Measurements from ENCODE around the gene USP7.
"Not testable (repeated sequence)": the region's sequence is repeated elsewhere in the genome, so short reads cannot be mapped to it uniquely, and the experiment has no call there.

USP7 gene

GRCh38 chr16:8989099-8989878, 25.6 kb upstream of the USP7 start:
- Mint-ChIP-seq H3K4me1 (no peaks in the 10 kb centered on the region), H3K4me3 (no peak overlapping the region), H3K9me3 (no peaks in the 10 kb centered on the region), H3K36me3 (no peaks in the 10 kb centered on the region), H3K27ac (no peak overlapping the region), H3K27me3 (no peaks in the 10 kb centered on the region)

DNA sequence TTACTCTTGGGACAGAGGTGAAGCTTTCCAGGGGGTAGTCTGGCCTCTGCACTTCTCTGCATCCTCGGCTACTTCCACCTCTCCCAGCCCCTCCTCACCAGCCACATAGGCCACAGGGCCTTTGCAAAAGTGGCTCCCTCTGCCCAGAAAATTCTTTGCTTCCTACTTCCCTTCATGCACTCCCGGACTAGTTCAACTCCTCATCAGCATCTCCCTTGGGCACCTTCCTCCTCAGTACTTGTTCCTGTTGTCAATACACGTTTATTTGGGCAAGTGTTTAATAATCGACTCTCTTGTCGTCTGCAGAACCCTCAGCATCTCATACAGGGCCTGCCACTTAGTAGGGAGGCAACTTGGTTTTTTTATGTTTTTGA, 23.1 kb upstream of the USP7 start:
- Mint-ChIP-seq H3K4me1 (no peaks in the 10 kb centered on the region), H3K27me3 (no peaks in the 10 kb centered on the region), H3K9me3 (no peaks in the 10 kb centered on the region), H3K4me3 (no peak overlapping the region), H3K36me3 (no peaks in the 10 kb centered on the region), H3K27ac (no peak overlapping the region)

GRCh38 chr16:8986111-8986510, 22.4 kb upstream of the USP7 start:
- H3K27ac Mint-ChIP-seq: no peak overlapping the region
- no peaks in the 10 kb centered on the region for H3K27me3 Mint-ChIP-seq
- H3K4me1 Mint-ChIP-seq: no peaks in the 10 kb centered on the region
- H3K9me3 Mint-ChIP-seq: no peaks in the 10 kb centered on the region
- H3K36me3 Mint-ChIP-seq: no peaks in the 10 kb centered on the region
- H3K4me3 Mint-ChIP-seq: no peak overlapping the region

GRCh38 chr16:8982816-8983215, 19.1 kb upstream of the USP7 start:
- Mint-ChIP-seq H3K27me3 (no peaks in the 10 kb centered on the region), H3K4me1 (no peaks in the 10 kb centered on the region), H3K36me3 (no peaks in the 10 kb centered on the region), H3K4me3 (no peak overlapping the region), H3K9me3 (no peaks in the 10 kb centered on the region), H3K27ac (no peak overlapping the region)

- not testable (repeated sequence) for H3K4me3 Mint-ChIP-seq, H3K36me3 Mint-ChIP-seq, H3K4me1 Mint-ChIP-seq, H3K27me3 Mint-ChIP-seq, H3K9me3 Mint-ChIP-seq, H3K27ac Mint-ChIP-seq
Measured at GRCh38 chr16:8981901-8982300, 18.2 kb upstream of the USP7 start.

DNA sequence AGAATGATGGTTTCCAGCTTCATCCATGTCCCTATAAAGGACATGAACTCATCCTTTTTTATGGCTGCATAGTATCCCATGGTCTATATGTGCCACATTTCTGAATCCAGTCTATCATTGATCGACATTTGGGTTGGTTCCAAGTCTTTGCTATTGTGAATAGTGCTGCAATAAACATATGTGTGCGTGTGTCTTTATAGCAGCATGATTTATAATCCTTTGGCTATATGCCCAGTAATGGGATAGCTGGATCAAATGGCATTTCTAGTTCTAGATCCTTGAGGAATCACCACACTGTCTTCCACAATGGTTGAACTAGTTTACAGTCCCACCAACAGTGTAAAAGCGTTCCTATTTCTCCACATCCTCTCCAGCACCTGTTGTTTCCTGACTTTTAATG, 12.5 kb upstream of the USP7 start:
- not testable (repeated sequence) for H3K9me3 Mint-ChIP-seq, H3K4me3 Mint-ChIP-seq, H3K27me3 Mint-ChIP-seq, H3K4me1 Mint-ChIP-seq, H3K27ac Mint-ChIP-seq, H3K36me3 Mint-ChIP-seq

DNA sequence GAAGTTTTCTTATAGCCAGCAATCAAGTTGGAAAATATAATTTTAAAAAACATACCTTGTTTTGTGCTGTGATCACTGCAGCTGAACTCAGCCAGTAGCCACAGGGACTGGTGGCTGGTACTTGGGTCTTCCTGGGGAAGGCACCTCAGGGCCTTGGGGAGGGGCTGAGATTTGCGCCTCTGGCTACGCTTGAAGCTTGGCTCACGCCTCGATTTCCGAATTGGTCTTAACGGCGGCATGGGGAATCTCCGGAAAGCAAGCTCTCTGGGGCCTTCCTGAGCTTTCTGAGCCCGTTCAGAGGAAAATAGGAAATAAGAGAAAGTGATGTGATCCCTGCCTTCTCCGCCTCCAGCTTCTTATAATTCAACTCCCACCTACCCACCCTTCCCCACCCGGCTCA, 11.3 kb upstream of the USP7 start:
- Mint-ChIP-seq H3K4me3 (no peak overlapping the region), H3K27ac (no peak overlapping the region), H3K4me1 (no peaks in the 10 kb centered on the region), H3K27me3 (no peaks in the 10 kb centered on the region), H3K36me3 (no peaks in the 10 kb centered on the region), H3K9me3 (no peaks in the 10 kb centered on the region)

DNA sequence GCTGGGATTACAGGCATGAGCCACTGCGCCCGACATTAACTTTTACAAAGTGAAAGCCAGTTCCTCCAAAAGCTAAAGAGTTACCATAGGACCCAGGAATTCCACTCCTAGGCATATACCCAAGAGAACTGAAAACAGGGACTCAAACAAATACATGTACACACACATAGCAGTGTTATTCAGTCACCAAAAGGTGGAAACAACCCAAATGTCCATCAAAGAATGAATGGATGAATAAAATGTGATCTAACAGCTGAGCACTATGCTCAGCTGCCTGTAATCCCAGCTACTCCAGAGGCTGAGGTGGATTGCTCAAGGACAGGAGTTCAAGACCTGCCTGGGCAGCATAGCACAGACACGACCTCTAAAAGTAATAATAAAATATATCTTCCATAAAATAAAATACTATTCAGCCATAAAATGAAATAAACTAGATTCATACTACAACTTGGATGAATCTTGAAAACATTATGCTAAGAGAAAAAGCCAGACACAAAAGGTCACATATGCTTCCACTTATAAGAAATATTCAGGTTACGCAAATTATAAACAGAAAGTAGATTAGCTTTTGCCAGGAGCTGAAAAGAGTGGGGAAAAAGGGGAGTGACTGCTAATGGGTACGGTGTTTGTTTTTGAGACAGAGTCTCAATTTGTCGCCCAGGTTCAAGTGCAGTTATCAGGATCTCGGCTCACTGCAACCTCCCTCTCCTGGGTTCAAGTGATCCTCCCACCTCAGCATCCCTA, 9.3 kb upstream of the USP7 start:
- H3K36me3 Mint-ChIP-seq: no peaks in the 10 kb centered on the region
- no peak overlapping the region for H3K4me3 Mint-ChIP-seq
- no peaks in the 10 kb centered on the region for H3K4me1 Mint-ChIP-seq
- H3K9me3 Mint-ChIP-seq: no peaks in the 10 kb centered on the region
- H3K27me3 Mint-ChIP-seq: no peaks in the 10 kb centered on the region
- no peak overlapping the region for H3K27ac Mint-ChIP-seq

DNA sequence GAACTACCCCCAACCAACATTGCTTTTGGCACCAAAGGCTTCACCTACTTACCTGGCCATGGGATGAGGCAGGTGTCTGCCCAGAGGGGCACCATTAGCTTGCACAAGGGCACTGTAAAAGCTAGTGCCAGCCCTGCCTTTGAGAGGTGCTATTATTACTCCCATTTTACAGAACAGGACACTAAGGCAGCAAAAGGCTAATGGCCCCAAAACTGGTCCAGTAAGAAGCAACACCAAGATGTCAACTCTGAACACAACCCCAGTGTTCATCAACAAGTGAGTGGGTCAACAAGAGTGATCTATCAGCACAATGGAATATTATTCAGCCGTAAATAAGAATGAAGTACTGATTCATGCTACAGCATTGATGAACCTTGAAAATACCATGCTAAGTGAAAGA, 7.7 kb upstream of the USP7 start:
- H3K4me3 Mint-ChIP-seq: no peak overlapping the region
- H3K36me3 Mint-ChIP-seq: no peaks in the 10 kb centered on the region
- H3K4me1 Mint-ChIP-seq: no peaks in the 10 kb centered on the region
- H3K27ac Mint-ChIP-seq: no peak overlapping the region
- H3K27me3 Mint-ChIP-seq: no peaks in the 10 kb centered on the region
- H3K9me3 Mint-ChIP-seq: no peaks in the 10 kb centered on the region

- not testable (repeated sequence) for H3K36me3 Mint-ChIP-seq, H3K4me3 Mint-ChIP-seq, H3K27ac Mint-ChIP-seq, H3K9me3 Mint-ChIP-seq, H3K4me1 Mint-ChIP-seq, H3K27me3 Mint-ChIP-seq
Measured at GRCh38 chr16:8969202-8969897, 5.6 kb upstream of the USP7 start.

- not testable (repeated sequence) for H3K9me3 Mint-ChIP-seq, H3K36me3 Mint-ChIP-seq, H3K4me1 Mint-ChIP-seq, H3K27me3 Mint-ChIP-seq, H3K4me3 Mint-ChIP-seq, H3K27ac Mint-ChIP-seq
Measured at GRCh38 chr16:8968054-8968453, 4.3 kb upstream of the USP7 start.

DNA sequence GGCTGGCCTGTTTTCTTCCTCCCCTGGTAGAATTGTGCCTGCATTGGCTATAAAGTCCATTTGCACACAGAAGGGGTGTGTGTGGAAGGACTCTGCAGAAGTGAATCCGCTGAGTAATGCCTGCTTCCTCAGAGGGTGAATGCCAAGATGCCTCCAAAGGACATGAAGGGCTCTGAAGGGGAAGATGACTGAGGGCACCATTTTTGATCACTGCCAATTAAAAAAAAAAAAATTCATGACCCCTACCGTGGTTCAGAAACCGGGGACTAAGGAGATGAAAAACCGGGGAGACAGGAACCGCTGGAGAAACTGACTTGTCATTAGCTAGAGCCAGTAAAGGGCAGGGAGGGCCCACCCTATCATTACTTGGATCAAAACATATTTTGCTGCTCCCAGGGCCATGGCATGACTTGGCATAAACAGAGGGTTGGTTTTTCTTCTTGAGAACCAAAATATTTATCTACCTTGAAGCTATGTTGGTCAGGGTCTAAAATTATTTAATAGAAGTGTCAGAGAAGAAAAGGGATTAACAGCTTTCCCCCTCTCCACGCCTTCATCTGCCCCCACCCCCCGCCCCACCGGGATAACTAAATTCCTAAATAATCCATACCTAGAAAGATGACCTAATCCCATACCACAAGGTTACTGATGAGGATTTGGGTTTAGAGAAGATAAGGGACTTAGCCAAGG, 3.6 kb upstream of the USP7 start:
- Mint-ChIP-seq H3K27ac (no peak overlapping the region), H3K9me3 (no peaks in the 10 kb centered on the region), H3K36me3 (peaks cover 2% of the 10 kb centered on the region), H3K4me3 (no peak overlapping the region), H3K4me1 (peaks cover 8% of the 10 kb centered on the region), H3K27me3 (no peaks in the 10 kb centered on the region)

DNA sequence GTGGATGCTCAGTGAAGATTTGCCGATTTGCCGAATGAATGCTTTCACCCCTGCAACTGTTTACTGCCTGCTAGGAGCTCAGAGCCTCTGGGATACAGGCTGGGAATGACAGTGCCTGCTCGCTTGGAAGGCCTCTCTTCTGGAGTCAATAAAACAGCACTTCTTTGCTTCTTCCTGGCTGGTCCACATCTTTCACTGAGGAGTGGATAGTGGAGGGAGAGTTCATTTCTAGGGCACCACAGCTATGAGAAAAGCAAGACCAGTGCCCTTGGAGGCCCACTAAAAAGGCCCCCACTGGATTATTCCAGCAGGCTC, 3.1 kb upstream of the USP7 start:
- Mint-ChIP-seq H3K4me3 (no peak overlapping the region), H3K4me1 (peaks cover 13% of the 10 kb centered on the region), H3K27me3 (no peaks in the 10 kb centered on the region), H3K27ac (no peak overlapping the region), H3K9me3 (no peaks in the 10 kb centered on the region), H3K36me3 (peaks cover 7% of the 10 kb centered on the region)

GRCh38 chr16:8964462-8964861, 756 bp upstream of the USP7 start:
- peaks cover 8% of the 10 kb centered on the region for H3K36me3 Mint-ChIP-seq
- H3K27ac Mint-ChIP-seq: peak overlapping the region; percentile 63
- H3K4me1 Mint-ChIP-seq: peaks cover 36% of the 10 kb centered on the region

GRCh38 chr16:8963010-8963820, 491 bp downstream of the USP7 start:
- H3K27ac Mint-ChIP-seq: no peak overlapping the region
- H3K4me3 Mint-ChIP-seq: peak overlapping the region; percentile 64
- peaks cover 48% of the 10 kb centered on the region for H3K4me1 Mint-ChIP-seq

More at GRCh38 chr16:8964462-8964861, 756 bp upstream of the USP7 start:
- H3K9me3 Mint-ChIP-seq: no peaks in the 10 kb centered on the region
- no peaks in the 10 kb centered on the region for H3K27me3 Mint-ChIP-seq
- H3K4me3 Mint-ChIP-seq: peak overlapping the region; percentile 54

More at GRCh38 chr16:8963010-8963820, 491 bp downstream of the USP7 start:
- no peaks in the 10 kb centered on the region for H3K9me3 Mint-ChIP-seq
- peaks cover 8% of the 10 kb centered on the region for H3K36me3 Mint-ChIP-seq
- H3K27me3 Mint-ChIP-seq: no peaks in the 10 kb centered on the region
